HG02870 (cell line): ENCODE data around the gene BRAT1.
A peak's percentile ranks its signal among the peaks of the same experiment; 100 is the strongest.
"Not testable (repeated sequence)": the region's sequence is repeated elsewhere in the genome, so short reads cannot be mapped to it uniquely, and the experiment has no call there.

Experiments used
- ATAC-seq: cut with Tn5 transposase; IDR thresholded peaks from one replicate; pipeline ENCODE4 v1.9.1; 2021; ENCODE audit warnings: mild to moderate bottlenecking, moderate library complexity; ENCODE audit not compliant: unreplicated experiment

BRAT1 gene

GRCh38 chr7:2555121-2556052 is at the start of gene BRAT1:
BRAT1 (minus strand) TSS chr7:2555524; CDS start chr7:2554431, 1,093 bp downstream.
- ATAC-seq, result peak; percentile 65

GRCh38 chr7:2604608-2605174 is 49.4 kb upstream of the BRAT1 start:
- no peak for ATAC-seq

GRCh38 chr7:2603044-2603965 is 48.0 kb upstream of the BRAT1 start:
- ATAC-seq, result no peak

- no peak for ATAC-seq
Measured at GRCh38 chr7:2602406-2603043, 47.2 kb upstream of the BRAT1 start.

- ATAC-seq, result no peak
Measured at GRCh38 chr7:2601907-2602306, 46.6 kb upstream of the BRAT1 start.

GRCh38 chr7:2601065-2601464 is 45.7 kb upstream of the BRAT1 start:
- no peak for ATAC-seq

- no peak for ATAC-seq
Measured at GRCh38 chr7:2598154-2598823, 43.0 kb upstream of the BRAT1 start.

GRCh38 chr7:2597273-2597640 is 41.9 kb upstream of the BRAT1 start:
- ATAC-seq, result no peak

- ATAC-seq, result no peak
Measured at GRCh38 chr7:2596464-2597272, 41.3 kb upstream of the BRAT1 start.

- no peak for ATAC-seq
Measured at GRCh38 chr7:2595258-2595860, 40.0 kb upstream of the BRAT1 start.

- no peak for ATAC-seq
Measured at GRCh38 chr7:2594599-2594998, 39.3 kb upstream of the BRAT1 start.

GRCh38 chr7:2593036-2593727 is 37.9 kb upstream of the BRAT1 start:
- ATAC-seq, result no peak

- no peak for ATAC-seq
Measured at GRCh38 chr7:2592375-2592865, 37.1 kb upstream of the BRAT1 start.

- not testable (repeated sequence) for ATAC-seq
Measured at GRCh38 chr7:2589941-2590340, 34.6 kb upstream of the BRAT1 start.

GRCh38 chr7:2589341-2589740 is 34.0 kb upstream of the BRAT1 start:
- no peak for ATAC-seq

GRCh38 chr7:2587778-2588177 is 32.5 kb upstream of the BRAT1 start:
- ATAC-seq, result no peak

- no peak for ATAC-seq
Measured at GRCh38 chr7:2587134-2587533, 31.8 kb upstream of the BRAT1 start.

GRCh38 chr7:2586326-2587020 is 31.1 kb upstream of the BRAT1 start:
- ATAC-seq, result no peak
